KMS-11 (cell line): ENCODE data around the gene GALNT11.

Experiments used
- H2AFZ ChIP-seq: fragments of 200-600 bp; sonication (generic); 2 replicates; pipeline ENCODE4 v1.6.1; 2016; ENCODE audit warnings: antibody characterized with exemption, mixed run types, low read depth
- H3K27ac ChIP-seq: fragments of 200-600 bp; sonication (generic); 2 replicates; pipeline ENCODE4 v1.6.1; 2016; ENCODE audit warnings: mild to moderate bottlenecking, mixed run types
- H3K27me3 ChIP-seq: fragments of 200-600 bp; sonication (generic); 2 replicates; pipeline ENCODE4 v1.6.1; 2017; ENCODE audit warnings: mild to moderate bottlenecking, low read depth, mixed run types, moderate library complexity; ENCODE audit not compliant: insufficient read depth
- H3K36me3 ChIP-seq: fragments of 200-600 bp; sonication (generic); 2 replicates; pipeline ENCODE4 v1.6.1; 2017; ENCODE audit warnings: mild to moderate bottlenecking, mixed run types; ENCODE audit not compliant: insufficient read depth
- H3K4me1 ChIP-seq: fragments of 200-600 bp; sonication (generic); 2 replicates; pipeline ENCODE4 v1.6.1; 2016; ENCODE audit warnings: mild to moderate bottlenecking, low read depth, mixed run types; ENCODE audit not compliant: poor library complexity, severe bottlenecking
- H3K4me2 ChIP-seq: fragments of 200-600 bp; sonication (generic); 2 replicates; pipeline ENCODE4 v1.7.0; 2016; ENCODE audit warnings: mild to moderate bottlenecking, mixed run types
- H3K4me3 ChIP-seq: fragments of 200-600 bp; sonication (generic); IDR thresholded peaks from 2 replicates; pipeline ENCODE4 v1.6.1; 2017; ENCODE audit warnings: low read depth, low read length, mixed read lengths; ENCODE audit not compliant: insufficient read depth
- H3K79me2 ChIP-seq: fragments of 200-600 bp; sonication (generic); 2 replicates; pipeline ENCODE4 v1.6.1; 2016; ENCODE audit warnings: low read depth, mixed run types; ENCODE audit not compliant: insufficient read depth
- H3K9ac ChIP-seq: fragments of 200-600 bp; sonication (generic); 2 replicates; pipeline ENCODE4 v1.6.1; 2016; ENCODE audit warnings: mild to moderate bottlenecking, mixed run types
- H4K20me1 ChIP-seq: fragments of 200-600 bp; sonication (generic); 2 replicates; pipeline ENCODE4 v1.6.1; 2016; ENCODE audit warnings: mild to moderate bottlenecking, mixed run types; ENCODE audit not compliant: insufficient read depth
- CTCF ChIP-seq: fragments of 200-600 bp; sonication (generic); conservative IDR thresholded peaks from 2 replicates; pipeline ENCODE4 v1.6.1; 2017; ENCODE audit warnings: low read depth, mild to moderate bottlenecking, antibody characterized with exemption, low read length, moderate library complexity, mixed read lengths

The GALNT11 gene

GRCh38 chr7:151999424-152000090, 25.9 kb upstream of the GALNT11 start:
- H3K9ac ChIP-seq, result no peak overlapping the region

GRCh38 chr7:152000191-152000590, 25.3 kb upstream of the GALNT11 start:
- H3K4me1 ChIP-seq, result no peaks in the 10 kb centered on the region
- H3K4me3 ChIP-seq, result no peak overlapping the region
- no peak overlapping the region for H2AFZ ChIP-seq
- no peak overlapping the region for H3K9ac ChIP-seq
- H3K27me3 ChIP-seq, result no peaks in the 10 kb centered on the region
- H3K79me2 ChIP-seq, result no peaks in the 10 kb centered on the region
- H3K27ac ChIP-seq, result no peak overlapping the region
- no peak for TF ChIP-seq CTCF
- H3K4me2 ChIP-seq, result no peak overlapping the region
- no peaks in the 10 kb centered on the region for H3K36me3 ChIP-seq
- no peaks in the 10 kb centered on the region for H4K20me1 ChIP-seq

More at GRCh38 chr7:151999424-152000090, 25.9 kb upstream of the GALNT11 start:
- Histone ChIP-seq H2AFZ (no peak overlapping the region), H3K27me3 (no peaks in the 10 kb centered on the region), H3K27ac (no peak overlapping the region), H3K4me1 (no peaks in the 10 kb centered on the region), H3K79me2 (no peaks in the 10 kb centered on the region), H3K36me3 (no peaks in the 10 kb centered on the region), H3K4me2 (no peak overlapping the region), H4K20me1 (no peaks in the 10 kb centered on the region), H3K4me3 (no peak overlapping the region)
- TF ChIP-seq CTCF, result no peak

- Histone ChIP-seq H3K79me2 (no peaks in the 10 kb centered on the region), H2AFZ (no peak overlapping the region), H3K4me1 (no peaks in the 10 kb centered on the region), H3K27ac (no peak overlapping the region), H3K36me3 (no peaks in the 10 kb centered on the region), H3K9ac (no peak overlapping the region), H3K4me3 (no peak overlapping the region), H3K4me2 (no peak overlapping the region), H4K20me1 (no peaks in the 10 kb centered on the region), H3K27me3 (no peaks in the 10 kb centered on the region)
- TF ChIP-seq CTCF, result no peak
Measured at GRCh38 chr7:152006336-152006735, 19.1 kb upstream of the GALNT11 start.

- Histone ChIP-seq H3K27me3 (no peaks in the 10 kb centered on the region), H3K4me3 (no peak overlapping the region), H3K4me1 (no peaks in the 10 kb centered on the region), H3K27ac (no peak overlapping the region), H3K9ac (no peak overlapping the region), H3K4me2 (no peak overlapping the region), H3K79me2 (no peaks in the 10 kb centered on the region), H4K20me1 (no peaks in the 10 kb centered on the region), H3K36me3 (no peaks in the 10 kb centered on the region), H2AFZ (no peak overlapping the region)
- TF ChIP-seq CTCF, result no peak
Measured at GRCh38 chr7:152011860-152012259, 13.6 kb upstream of the GALNT11 start.
